ENCODE measurements around the gene LTB4R.
"Not testable (repeated sequence)": the region's sequence is repeated elsewhere in the genome, so short reads cannot be mapped to it uniquely, and the experiment has no call there.

Gene LTB4R

GRCh38 chr14:24348186-24348585 lies 36.9 kb downstream of the LTB4R start:
- DNase-seq = no peak

- no peak for DNase-seq
Observed at GRCh38 chr14:24349742-24350141, 38.4 kb downstream of the LTB4R start.

DNA sequence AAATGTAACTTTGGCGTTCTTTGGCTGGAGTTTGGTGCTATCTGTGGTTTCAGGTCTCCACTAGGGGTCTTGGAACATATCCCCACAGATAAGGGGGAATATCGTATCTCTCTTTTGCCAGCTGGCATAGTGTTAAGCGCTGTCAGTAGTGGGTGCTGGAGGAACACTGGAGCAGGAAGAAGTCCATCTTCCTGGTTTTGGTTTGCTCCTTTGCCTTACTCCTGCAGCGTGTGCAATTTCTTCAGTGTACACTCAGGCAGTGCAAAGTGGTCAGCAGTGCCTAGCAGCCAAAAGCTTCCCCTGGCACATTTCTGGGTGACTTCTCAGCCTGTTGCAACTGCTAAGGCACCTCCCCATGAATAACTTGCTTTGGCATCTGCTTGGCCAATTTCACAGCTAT lies 40.2 kb downstream of the LTB4R start:
- no peak for DNase-seq

GRCh38 chr14:24353559-24354481 lies 42.5 kb downstream of the LTB4R start:
- DNase-seq = no peak

- DNase-seq = not testable (repeated sequence)
Observed at GRCh38 chr14:24354482-24354825, 43.2 kb downstream of the LTB4R start.

DNA sequence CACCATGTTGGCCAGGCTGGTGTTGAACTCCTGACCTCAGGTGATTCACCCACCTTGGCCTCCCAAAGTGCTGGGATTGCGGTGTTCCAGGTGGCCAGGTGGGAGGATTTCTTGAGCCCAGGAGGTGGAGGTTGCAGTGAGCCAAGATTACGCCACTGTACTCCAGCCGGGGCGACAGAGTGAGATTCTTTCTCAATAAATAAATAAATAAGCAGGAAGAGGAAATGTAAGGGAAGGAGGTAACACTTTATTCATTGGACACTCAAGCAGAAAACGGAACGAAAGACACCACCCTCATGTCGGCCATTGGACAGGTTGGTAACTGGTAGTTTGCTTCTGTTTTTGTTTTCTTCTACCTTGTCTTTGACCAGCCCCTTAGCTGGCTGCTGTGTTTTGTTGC lies 43.7 kb downstream of the LTB4R start:
- no peak for DNase-seq

GRCh38 chr14:24356208-24356607 lies 44.9 kb downstream of the LTB4R start:
- no peak for DNase-seq

- DNase-seq = no peak
Observed at GRCh38 chr14:24360281-24360680, 49.0 kb downstream of the LTB4R start.

DNA sequence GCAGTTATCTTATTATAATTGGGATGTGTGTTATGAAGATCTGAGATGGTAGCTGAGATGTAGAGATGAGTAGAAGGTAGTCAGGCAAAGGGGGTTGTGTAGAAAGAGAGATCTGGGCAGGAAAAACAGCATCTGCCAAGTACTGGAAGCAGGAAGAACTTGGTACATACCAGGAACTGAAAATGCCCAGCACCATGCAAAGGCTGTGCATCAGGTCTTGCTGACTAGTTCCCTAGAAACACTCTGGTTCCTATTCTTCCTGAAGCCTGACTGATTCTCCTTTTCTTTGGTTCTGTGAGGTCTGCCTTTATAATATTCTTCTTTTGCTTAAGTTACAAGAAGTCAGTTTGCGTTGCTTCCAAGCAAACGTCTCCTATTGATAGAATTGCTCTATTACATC lies 50.0 kb downstream of the LTB4R start:
- no peak for DNase-seq

DNA sequence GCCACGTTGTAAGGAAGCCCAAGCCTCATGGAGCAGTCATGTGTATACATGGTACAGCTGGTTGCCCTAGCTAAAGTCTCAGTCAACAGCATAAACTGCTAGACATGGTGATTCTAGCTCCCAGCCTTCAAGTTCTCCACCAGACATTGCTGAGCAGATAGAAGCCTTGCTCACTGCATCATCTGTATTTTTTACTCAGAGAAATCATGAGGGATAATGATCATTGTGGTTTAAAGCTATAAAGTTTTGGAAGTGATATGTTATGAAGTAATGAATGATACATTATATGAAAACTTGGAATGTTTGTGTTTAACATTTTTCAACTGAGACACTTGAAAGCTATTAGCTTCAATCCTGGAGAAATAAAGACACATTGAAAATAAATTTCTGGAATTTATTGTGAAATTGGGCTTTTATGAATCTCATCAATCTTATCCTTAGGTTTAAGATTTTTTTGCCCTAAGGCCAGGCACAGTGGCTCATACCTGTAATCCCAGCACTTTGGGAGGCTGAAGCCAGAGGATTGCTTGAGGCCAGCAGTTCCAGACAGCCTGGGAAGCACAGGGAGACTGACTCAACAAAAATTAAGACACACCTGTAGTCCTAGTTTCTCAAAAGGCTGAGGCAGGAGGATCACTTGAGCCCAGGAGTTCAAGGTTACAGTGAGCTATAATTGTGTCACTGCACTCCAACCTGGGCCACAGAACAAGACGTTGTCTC lies 51.1 kb downstream of the LTB4R start:
- DNase-seq = no peak

DNA sequence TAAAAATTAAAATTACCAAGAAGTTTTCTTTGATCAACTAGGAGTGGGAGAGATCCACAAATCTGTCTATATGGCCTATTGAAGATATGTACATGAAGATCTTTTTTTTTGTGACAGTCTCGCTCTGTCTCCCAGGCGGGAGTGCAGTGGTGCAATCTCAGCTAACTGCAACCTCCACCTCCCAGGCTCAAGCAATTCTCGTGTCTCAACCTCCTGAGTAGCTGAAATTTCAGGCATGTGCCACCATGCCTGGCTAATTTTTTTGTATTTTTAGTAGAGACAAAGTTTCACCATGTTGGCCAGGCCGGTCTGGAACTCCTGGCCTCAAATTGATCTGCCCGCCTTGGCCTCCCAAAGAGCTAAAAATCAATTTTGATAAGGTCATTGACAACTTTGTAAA lies 52.1 kb downstream of the LTB4R start:
- DNase-seq = no peak

DNA sequence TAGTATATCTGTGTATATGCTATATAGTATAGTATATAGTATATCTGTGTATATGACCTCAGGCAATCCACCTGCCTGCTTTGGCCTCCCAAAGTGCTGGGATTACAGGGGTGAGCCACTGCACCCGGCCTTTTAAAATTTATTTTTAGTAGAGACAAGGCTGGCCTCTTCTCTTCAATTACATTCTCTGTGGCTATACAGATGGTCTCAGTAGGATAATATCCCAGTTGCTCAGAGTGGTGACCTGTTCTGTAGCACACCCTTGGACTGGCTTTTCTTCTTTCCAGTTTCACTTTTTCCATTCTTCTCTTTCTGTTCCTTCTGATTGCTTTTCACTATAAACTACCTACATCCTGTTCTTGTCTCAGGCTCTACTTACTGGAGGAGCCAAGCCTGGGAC lies 53.5 kb downstream of the LTB4R start:
- DNase-seq = no peak

DNA sequence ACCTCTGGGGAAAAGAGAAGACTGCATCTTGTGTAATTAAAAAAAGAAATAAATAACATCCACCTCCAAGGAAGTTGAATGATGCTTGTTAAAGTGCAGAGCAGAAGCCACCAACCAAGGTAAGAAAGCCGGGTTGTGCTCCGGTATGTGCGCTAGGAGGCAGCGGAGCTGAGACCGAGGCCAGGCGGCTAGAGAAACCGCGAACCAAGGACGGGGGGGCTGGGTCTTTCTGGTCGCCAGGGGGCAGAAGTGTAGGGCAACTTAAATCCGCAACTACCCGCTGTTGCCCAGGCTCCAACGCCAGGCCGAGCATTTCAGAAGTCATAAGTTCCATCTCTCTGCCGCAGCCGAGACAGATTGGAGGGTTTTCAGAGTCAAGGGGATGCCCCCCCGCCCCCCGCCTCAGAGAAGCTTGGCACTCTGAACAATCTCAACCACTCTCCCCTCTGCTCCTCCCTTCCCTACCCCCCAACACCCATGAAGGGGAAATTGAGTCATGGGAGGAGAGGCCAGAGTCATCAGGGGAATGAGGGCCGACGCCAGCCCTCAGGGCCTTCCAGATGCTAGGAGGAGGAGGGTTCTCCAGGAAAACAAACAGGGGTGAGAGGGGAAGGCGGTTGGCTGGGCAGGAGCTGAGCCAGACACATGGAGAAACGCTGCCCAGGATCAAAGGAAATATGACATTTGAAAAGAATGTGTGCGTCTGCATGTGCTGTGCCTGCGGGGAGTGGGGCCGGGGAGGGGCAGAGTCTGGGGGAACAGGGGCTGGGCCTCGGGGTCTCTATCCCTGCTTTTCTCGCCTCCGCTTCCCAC lies 54.5 kb downstream of the LTB4R start:
- DNase-seq = peak; percentile 51

DNA sequence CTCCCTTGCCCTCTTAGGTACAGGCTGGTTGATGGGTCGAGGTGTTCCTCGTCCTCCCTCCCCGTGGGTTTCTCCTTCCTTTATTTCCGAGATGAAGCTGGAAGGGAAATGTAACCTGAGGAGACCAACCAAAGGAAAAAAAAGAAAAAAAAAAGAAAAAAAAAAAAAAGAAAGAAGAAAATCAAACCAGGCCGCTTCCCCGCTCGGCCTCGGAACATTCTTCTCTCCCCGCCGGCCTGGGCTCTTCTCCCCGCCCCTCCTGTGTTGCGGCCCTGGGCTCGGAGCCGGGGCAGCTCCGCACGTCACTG lies 55.1 kb downstream of the LTB4R start:
- DNase-seq = no peak

- DNase-seq = no peak
Observed at GRCh38 chr14:24366721-24367513, 55.6 kb downstream of the LTB4R start.
